HG02840 (cell line): ENCODE results near the gene ZFPM1.
"Not testable (repeated sequence)": the region's sequence is repeated elsewhere in the genome, so short reads cannot be mapped to it uniquely, and the experiment has no call there.

Experiments
- ATAC-seq: cut with Tn5 transposase; IDR thresholded peaks from one replicate; pipeline ENCODE4 v1.9.1; 2021; ENCODE audit warnings: mild to moderate bottlenecking, moderate library complexity, moderate number of reproducible peaks; ENCODE audit not compliant: unreplicated experiment, low FRiP score

ZFPM1 gene

GRCh38 chr16:88477631-88478519 is 24.8 kb downstream of the ZFPM1 start:
- ATAC-seq, result no peak

GRCh38 chr16:88478889-88479792 is 26.1 kb downstream of the ZFPM1 start:
- ATAC-seq, result no peak

- ATAC-seq, result no peak
These were observed 27.0 kb downstream of the ZFPM1 start for GRCh38 chr16:88479793-88480760.

GRCh38 chr16:88480829-88481228 is 27.7 kb downstream of the ZFPM1 start:
- no peak for ATAC-seq

GRCh38 chr16:88481851-88482250 is 28.8 kb downstream of the ZFPM1 start:
- no peak for ATAC-seq

GRCh38 chr16:88482630-88483391 is 29.7 kb downstream of the ZFPM1 start:
- ATAC-seq, result no peak

- no peak for ATAC-seq
These were observed 30.2 kb downstream of the ZFPM1 start for GRCh38 chr16:88483392-88483641.

GRCh38 chr16:88484505-88485365 is 31.7 kb downstream of the ZFPM1 start:
- ATAC-seq, result no peak

GRCh38 chr16:88485366-88485741 is 32.3 kb downstream of the ZFPM1 start:
- ATAC-seq, result not testable (repeated sequence)

- no peak for ATAC-seq
These were observed 33.5 kb downstream of the ZFPM1 start for GRCh38 chr16:88486398-88487123.

- no peak for ATAC-seq
These were observed 34.0 kb downstream of the ZFPM1 start for GRCh38 chr16:88487124-88487432.

- no peak for ATAC-seq
These were observed 35.1 kb downstream of the ZFPM1 start for GRCh38 chr16:88487920-88488851.

- no peak for ATAC-seq
These were observed 36.2 kb downstream of the ZFPM1 start for GRCh38 chr16:88489163-88489741.

GRCh38 chr16:88491001-88491559 is 38.0 kb downstream of the ZFPM1 start:
- no peak for ATAC-seq

- ATAC-seq, result no peak
These were observed 38.7 kb downstream of the ZFPM1 start for GRCh38 chr16:88491560-88492310.

GRCh38 chr16:88493879-88494278 is 40.8 kb downstream of the ZFPM1 start:
- no peak for ATAC-seq
